Measurements from ENCODE around the gene CHI3L1. TPM values are rescaled to one million over a fixed set of nuclear protein-coding genes. Genes with fewer than 3 reads are reported as not detected.

The CHI3L1 gene
- total and polyA plus RNA-seq, 10 of the 15 experiments (the other 5 are each of a cell fraction or from before 2014, with no cell fraction given), result 0.10 to 1.7 (median 0.39) TPM

- no peak overlapping the region for H2AFZ ChIP-seq (ENCODE audit: control insufficient read depth, low read depth, low read length)
- DNase-seq (ENCODE audit: low read depth, low spot score) (no peak), FAIRE-seq (no peak), ATAC-seq (no peak)
- H3K9me3 ChIP-seq (replicated peaks; ENCODE audit: control insufficient read depth, insufficient read depth, low read length), result no peaks in the 10 kb centered on the region
- H3K4me1 ChIP-seq (ENCODE audit: control insufficient read depth, insufficient read depth, low read length), result peaks cover 7% of the 10 kb centered on the region; the same call in 1 of the 2 replicates
- POLR2A ChIA-PET, result no interaction called here
- intact Hi-C loops (cut with micrococcal nuclease; ENCODE audit: unreplicated experiment), result no loop called here
- in situ Hi-C loops (cut with MboI), result no loop called here
- WGBS (ENCODE audit: insufficient coverage, insufficient replicate concordance, low lambda C conversion rate, missing lambda C conversion rate), result 51% methylated on average over 6 of the region's 6 CpGs
- H3K27me3 ChIP-seq (replicated peaks in 1 of 2; ENCODE audit: control insufficient read depth in 2 of 2, insufficient read depth in 2 of 2, low read length in 1 of 2), result no peaks in the 10 kb centered on the region; a peak in 1 of 4 replicates
- H4K20me1 ChIP-seq (ENCODE audit: control insufficient read depth, insufficient read depth), result no peaks in the 10 kb centered on the region
- no TSS peak for BruUV-seq (replicated peaks)
- no peak overlapping the region for H3K4me2 ChIP-seq (ENCODE audit: control insufficient read depth, insufficient read depth)
- CTCF ChIA-PET, result interaction anchor here (1.2 to 2.1 kb wide), 5 partner anchors 9 to 93 kb away, joined by 3 to 18 read pairs (median 5); partner anchors contain the start of gene CHI3L1
- H3K4me3 ChIP-seq, result no peak overlapping the region
- H3K27ac ChIP-seq (ENCODE audit: control insufficient read depth, insufficient read depth), result no peak overlapping the region
- no peaks in the 10 kb centered on the region for H3K36me3 ChIP-seq (ENCODE audit: control insufficient read depth in 2 of 2, insufficient read depth in 2 of 2, low read length in 1 of 2)
- no peak overlapping the region for H3K9ac ChIP-seq (ENCODE audit: control insufficient read depth, insufficient read depth, low read length)
- no peaks in the 10 kb centered on the region for H3K79me2 ChIP-seq (ENCODE audit: control insufficient read depth, insufficient read depth, low read length)
- RAD21 ChIA-PET (ENCODE audit: unreplicated experiment), result interaction anchor here (1.4 to 1.7 kb wide), 2 partner anchors 11 to 39 kb away, joined by 4 to 9 read pairs; no protein-coding TSS in a partner anchor
- SMC1A ChIA-PET (ENCODE audit: uncharacterized antibody, unreplicated experiment), result interaction anchor here (1.2 kb wide), 1 partner anchor 59 kb away, joined by 3 read pairs; no protein-coding TSS in a partner anchor
- TF ChIP-seq WRNIP1 (IDR thresholded peaks at IDR 0.05; ENCODE audit: borderline replicate concordance, low read depth, low read length) (no peak), MTA2 (IDR thresholded peaks at IDR 0.05; ENCODE audit: low read depth) (no peak), BMI1 (IDR thresholded peaks at IDR 0.05; ENCODE audit: borderline replicate concordance) (no peak), BHLHE40 (IDR thresholded peaks at IDR 0.05; ENCODE audit: borderline replicate concordance in 1 of 2, low read depth in 2 of 2, low read length in 1 of 2) (no peak), ZSCAN29 (IDR thresholded peaks at IDR 0.05) (no peak), NFXL1 (IDR thresholded peaks at IDR 0.05; ENCODE audit: borderline replicate concordance) (no peak), FOXK2 (IDR thresholded peaks at IDR 0.05) (no peak), SMARCA5 (IDR thresholded peaks at IDR 0.05) (no peak), ELK1 (IDR thresholded peaks at IDR 0.05; ENCODE audit: low read depth, low read length) (no peak), ZZZ3 (IDR thresholded peaks at IDR 0.05; ENCODE audit: control insufficient read depth, insufficient read length, low read depth) (no peak), SKIL (IDR thresholded peaks at IDR 0.05; ENCODE audit: low read depth, poor library complexity, severe bottlenecking) (no peak), TARDBP (IDR thresholded peaks at IDR 0.05; ENCODE audit: borderline replicate concordance) (no peak), ATF2 (IDR thresholded peaks at IDR 0.05; ENCODE audit: low read length) (no peak), SPI1 (IDR thresholded peaks at IDR 0.05; ENCODE audit: borderline replicate concordance, insufficient read depth, low read depth, low read length) (no peak), E2F8 (IDR thresholded peaks at IDR 0.05; ENCODE audit: low read depth, partially characterized antibody) (no peak), FOXM1 (IDR thresholded peaks at IDR 0.05; ENCODE audit: low read depth, low read length) (no peak), USF2 (IDR thresholded peaks at IDR 0.05; ENCODE audit: borderline replicate concordance, low read depth, low read length) (no peak)
Measured at GRCh38 chr1:203177036-203177405, 9.5 kb downstream of the CHI3L1 start.

All from GM12878 (cell line).